Mesenchymal stem cell (in vitro differentiated cells and primary cell): ENCODE measurements around the gene BHMT.

ENCODE experiments used
- DNase-seq: peaks from one replicate; pipeline ENCODE4 v3.0.0-alpha.2; 2013
- H2AFZ ChIP-seq: one replicate; pipeline ENCODE4 v1.6.1; 2013; ENCODE audit warnings: low read depth, mild to moderate bottlenecking, control low read depth, inconsistent platforms, low read length, moderate library complexity
- H2AK5ac ChIP-seq: 2 replicates; pipeline ENCODE4 v1.6.1; 2013; ENCODE audit warnings: low read length, moderate library complexity, mild to moderate bottlenecking, inconsistent platforms; ENCODE audit not compliant: severe bottlenecking
- H2BK120ac ChIP-seq: one replicate; pipeline ENCODE4 v1.6.1; 2013; ENCODE audit warnings: low read depth, mild to moderate bottlenecking, inconsistent platforms, low read length, moderate library complexity
- H2BK12ac ChIP-seq, 2 experiments: one replicate each; pipeline ENCODE4 v1.6.1; 2013; ENCODE audit warnings: inconsistent platforms in 2 of 2, low read length in 2 of 2, mild to moderate bottlenecking in 2 of 2, moderate library complexity in 2 of 2, control low read depth in 1 of 2
- H2BK15ac ChIP-seq: one replicate; pipeline ENCODE4 v1.6.1; 2013; ENCODE audit warnings: mild to moderate bottlenecking, low read depth, inconsistent platforms; ENCODE audit not compliant: poor library complexity, severe bottlenecking
- H2BK5ac ChIP-seq: 2 replicates; pipeline ENCODE4 v1.6.1; 2013; ENCODE audit warnings: low read depth, mild to moderate bottlenecking, low read length, control low read depth, inconsistent platforms; ENCODE audit not compliant: poor library complexity, severe bottlenecking
- H3K14ac ChIP-seq, 2 experiments: one replicate each; pipeline ENCODE4 v1.6.1; 2013; ENCODE audit warnings: inconsistent platforms in 2 of 2, low read length in 2 of 2, control low read depth in 1 of 2, mild to moderate bottlenecking in 1 of 2, moderate library complexity in 1 of 2
- H3K18ac ChIP-seq, 2 experiments: one replicate each; pipeline ENCODE4 v1.6.1; 2013; ENCODE audit warnings: inconsistent platforms in 2 of 2, low read length in 2 of 2, control low read depth in 1 of 2, low read depth in 1 of 2, mild to moderate bottlenecking in 1 of 2
- H3K23ac ChIP-seq, 2 experiments: one replicate each; pipeline ENCODE4 v1.6.1; 2013; ENCODE audit warnings: inconsistent platforms in 2 of 2, low read length in 2 of 2, mild to moderate bottlenecking in 2 of 2, moderate library complexity in 2 of 2, control low read depth in 1 of 2
- H3K27ac ChIP-seq: 2 replicates; pipeline ENCODE4 v1.5.1; 2013; ENCODE audit warnings: mild to moderate bottlenecking, moderate library complexity, low read length, control low read depth, inconsistent platforms; ENCODE audit not compliant: poor library complexity, severe bottlenecking
- H3K27me3 ChIP-seq, 2 experiments: 2 replicates each; pipeline versions ENCODE4 v1.6.1 to v1.7.0; 2013; ENCODE audit warnings: low read length in 2 of 2, mild to moderate bottlenecking in 2 of 2, moderate library complexity in 2 of 2, control low read depth in 1 of 2, inconsistent platforms in 1 of 2; ENCODE audit not compliant: control insufficient read depth in 1 of 2, insufficient read depth in 1 of 2
- H3K36me3 ChIP-seq, 2 experiments: 2 replicates each; pipeline versions ENCODE4 v1.6.1 to v1.7.0; 2013; ENCODE audit warnings: low read length in 2 of 2, control low read depth in 1 of 2, inconsistent platforms in 1 of 2, low read depth in 1 of 2, mild to moderate bottlenecking in 1 of 2; ENCODE audit not compliant: insufficient read depth in 2 of 2, control insufficient read depth in 1 of 2
- H3K4ac ChIP-seq, 2 experiments: one replicate each; pipeline ENCODE4 v1.6.1; 2013; ENCODE audit warnings: inconsistent platforms in 2 of 2, low read length in 2 of 2, mild to moderate bottlenecking in 2 of 2, moderate library complexity in 2 of 2, control low read depth in 1 of 2, low read depth in 1 of 2
- H3K4me1 ChIP-seq: 2 replicates; pipeline ENCODE4 v1.6.1; 2013; ENCODE audit warnings: low read depth, low read length, control low read depth; ENCODE audit not compliant: control insufficient read depth, insufficient read depth
- H3K4me2 ChIP-seq: 2 replicates; pipeline ENCODE4 v1.6.1; 2013; ENCODE audit warnings: low read length, mild to moderate bottlenecking, inconsistent platforms; ENCODE audit not compliant: poor library complexity, severe bottlenecking
- H3K4me3 ChIP-seq, 2 experiments: 2 replicates each; pipeline versions ENCODE4 v1.5.1 to v1.7.0; 2013; ENCODE audit warnings: low read length in 2 of 2, mild to moderate bottlenecking in 2 of 2, control low read depth in 1 of 2, low read depth in 1 of 2; ENCODE audit not compliant: insufficient read depth in 1 of 2
- H3K79me1 ChIP-seq: replicated peaks from 2 replicates; pipeline ENCODE4 v1.6.1; 2013; ENCODE audit warnings: mild to moderate bottlenecking, control low read depth, low read length, inconsistent platforms; ENCODE audit not compliant: poor library complexity, severe bottlenecking
- H3K9ac ChIP-seq: 2 replicates; pipeline ENCODE4 v1.7.0; 2013; ENCODE audit warnings: mild to moderate bottlenecking, low read length, moderate library complexity
- H3K9me3 ChIP-seq: 2 replicates; pipeline ENCODE4 v1.7.0; 2013; ENCODE audit warnings: mild to moderate bottlenecking, low read length; ENCODE audit not compliant: control insufficient read depth
- H4K8ac ChIP-seq: one replicate; pipeline ENCODE4 v1.6.1; 2013; ENCODE audit warnings: inconsistent platforms, mild to moderate bottlenecking, low read length, moderate library complexity
- H4K91ac ChIP-seq: one replicate; pipeline ENCODE4 v1.6.1; 2013; ENCODE audit warnings: mild to moderate bottlenecking, low read length, inconsistent platforms
- WGBS: methylation state at CpG from one replicate; pipeline ENCODE4 v1.1.7; 2013; ENCODE audit warnings: mixed read lengths; 5-methylcytosine and 5-hydroxymethylcytosine counted together

BHMT gene

GRCh38 chr5:79091064-79091463 is 20.5 kb upstream of the BHMT start:
- Histone ChIP-seq H2AK5ac (no peak overlapping the region), H3K79me1 (no peaks in the 10 kb centered on the region), H2BK15ac (no peak overlapping the region), H3K4ac (no peak overlapping the region), H3K27ac (no peak overlapping the region), H2BK120ac (no peak overlapping the region), H3K4me2 (no peak overlapping the region), H3K14ac (no peak overlapping the region), H3K18ac (no peak overlapping the region), H3K9me3 (no peaks in the 10 kb centered on the region), H2BK5ac (no peak overlapping the region), H2BK12ac (no peak overlapping the region), H4K8ac (no peak overlapping the region), H3K4me3 (no peak overlapping the region), H3K27me3 (peaks cover 0 to 7% of the 10 kb centered on the region in 2 experiments), H3K4me1 (peaks cover 2% of the 10 kb centered on the region), H3K36me3 (no peaks in the 10 kb centered on the region), H4K91ac (no peak overlapping the region), H3K23ac (no peak overlapping the region), H2AFZ (no peak overlapping the region), H3K9ac (no peak overlapping the region)
- WGBS, result 33% methylated on average over 1 of the region's 3 CpGs
- DNase-seq, result no peak

- no peak for DNase-seq
- 73% methylated on average over 3 of the region's 3 CpGs for WGBS
- no peak overlapping the region for H3K23ac ChIP-seq
- no peak overlapping the region for H3K18ac ChIP-seq
- no peaks in the 10 kb centered on the region for H3K79me1 ChIP-seq
- no peaks in the 10 kb centered on the region for H3K9me3 ChIP-seq
- H4K91ac ChIP-seq, result no peak overlapping the region
- no peak overlapping the region for H2BK12ac ChIP-seq
- no peak overlapping the region for H2BK15ac ChIP-seq
- no peak overlapping the region for H2AK5ac ChIP-seq
- no peak overlapping the region for H2BK5ac ChIP-seq
- H3K4me1 ChIP-seq, result no peaks in the 10 kb centered on the region
- H2BK120ac ChIP-seq, result no peak overlapping the region
- H4K8ac ChIP-seq, result no peak overlapping the region
- H3K4me2 ChIP-seq, result no peak overlapping the region
- no peak overlapping the region for H2AFZ ChIP-seq
- H3K27me3 ChIP-seq, result peaks cover 0 to 7% of the 10 kb centered on the region in 2 experiments
- no peaks in the 10 kb centered on the region for H3K36me3 ChIP-seq
- no peak overlapping the region for H3K4ac ChIP-seq
- H3K4me3 ChIP-seq, result no peak overlapping the region
- no peak overlapping the region for H3K27ac ChIP-seq
- no peak overlapping the region for H3K14ac ChIP-seq
- H3K9ac ChIP-seq, result no peak overlapping the region
These were observed 17.8 kb upstream of the BHMT start for GRCh38 chr5:79093762-79094161.

DNA sequence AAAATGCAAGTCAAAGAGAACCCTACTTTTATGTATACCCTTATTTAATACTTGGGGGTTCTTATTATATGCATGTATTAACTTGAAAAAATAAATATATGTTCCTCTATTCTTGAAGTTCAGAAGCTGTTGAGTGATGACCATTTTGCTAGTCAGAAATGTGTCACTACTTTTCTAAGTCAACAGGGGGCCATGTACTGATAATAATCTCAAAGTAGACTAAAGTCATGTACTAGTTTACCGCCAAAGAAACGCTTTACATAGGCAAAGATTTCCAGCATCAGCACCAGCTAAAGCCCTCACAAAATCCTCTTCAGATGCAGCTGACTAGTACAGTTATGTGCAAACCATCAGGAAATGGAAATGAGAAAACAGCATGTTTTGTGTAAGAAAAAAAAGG is 5.7 kb upstream of the BHMT start:
- no peak overlapping the region for H2BK5ac ChIP-seq
- no peaks in the 10 kb centered on the region for H3K36me3 ChIP-seq
- H2BK120ac ChIP-seq, result no peak overlapping the region
- peaks cover 8 to 27% of the 10 kb centered on the region in 2 experiments for H3K27me3 ChIP-seq
- no peak overlapping the region for H3K4me2 ChIP-seq
- H4K8ac ChIP-seq, result no peak overlapping the region
- no peak overlapping the region for H2BK15ac ChIP-seq
- no peaks in the 10 kb centered on the region for H3K4me1 ChIP-seq
- no peak overlapping the region for H2AFZ ChIP-seq
- H3K79me1 ChIP-seq, result no peaks in the 10 kb centered on the region
- H3K18ac ChIP-seq, result no peak overlapping the region
- H3K4ac ChIP-seq, result no peak overlapping the region
- no peak overlapping the region for H2BK12ac ChIP-seq
- no peak overlapping the region for H3K4me3 ChIP-seq
- H3K27ac ChIP-seq, result no peak overlapping the region
- no peak overlapping the region for H3K23ac ChIP-seq
- no peaks in the 10 kb centered on the region for H3K9me3 ChIP-seq
- WGBS, result 100% methylated on average over 2 of the region's 2 CpGs
- no peak overlapping the region for H4K91ac ChIP-seq
- H2AK5ac ChIP-seq, result no peak overlapping the region
- no peak overlapping the region for H3K14ac ChIP-seq
- no peak overlapping the region for H3K9ac ChIP-seq
- DNase-seq, result no peak

DNA sequence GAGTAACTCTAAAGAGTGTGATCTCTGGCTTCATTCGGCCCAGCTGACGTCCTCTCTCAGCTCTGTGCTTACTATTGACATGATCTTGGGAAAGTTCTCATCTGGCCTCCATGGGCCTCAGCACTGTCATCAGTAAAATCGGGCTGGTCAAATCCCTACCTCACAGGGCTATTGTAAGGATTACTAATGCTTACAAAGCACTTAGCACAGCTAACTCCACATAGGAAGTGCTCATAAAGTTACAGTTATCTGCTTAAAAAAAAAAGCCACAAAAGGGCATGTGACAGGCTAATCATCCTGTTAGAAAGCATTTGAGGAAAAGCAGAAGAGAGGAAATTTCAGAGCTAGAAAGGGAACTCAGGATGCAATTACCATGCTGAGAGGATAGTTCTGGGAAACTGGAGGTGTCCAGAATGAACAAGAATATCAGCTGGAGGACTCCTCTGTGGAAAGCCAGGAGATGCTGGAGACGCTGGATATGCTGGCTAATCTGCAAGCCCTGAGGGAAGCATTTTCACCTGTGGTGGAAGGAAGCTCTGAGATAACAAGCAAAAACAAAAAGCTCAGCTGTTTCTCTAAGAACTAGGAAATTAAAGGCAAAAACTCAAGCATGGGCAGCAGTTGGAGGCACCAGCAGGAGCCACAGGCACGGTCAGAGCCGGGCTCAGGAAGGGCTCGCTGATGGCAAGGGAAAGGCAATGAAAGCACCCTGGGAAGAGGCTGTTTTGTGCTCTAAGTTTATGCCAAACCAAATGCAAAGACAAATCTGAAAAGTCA is 4.4 kb upstream of the BHMT start:
- DNase-seq, result peak; percentile 87
- peak overlapping the region; percentile 57 to 64 for H3K18ac ChIP-seq
- no peak overlapping the region for H2AK5ac ChIP-seq
- 40% methylated on average over 7 of the region's 7 CpGs for WGBS
- no peak overlapping the region for H2BK15ac ChIP-seq
- no peak overlapping the region for H4K91ac ChIP-seq
- no peak overlapping the region for H3K4me2 ChIP-seq
- H4K8ac ChIP-seq, result no peak overlapping the region
- H3K27ac ChIP-seq, result no peak overlapping the region
- peaks cover 21 to 37% of the 10 kb centered on the region in 2 experiments for H3K27me3 ChIP-seq
- no peak overlapping the region for H2BK120ac ChIP-seq
- H3K4me3 ChIP-seq, result no peak overlapping the region
- no peaks in the 10 kb centered on the region for H3K79me1 ChIP-seq
- H2BK5ac ChIP-seq, result no peak overlapping the region
- no peak overlapping the region for H3K23ac ChIP-seq
- H3K4me1 ChIP-seq, result peaks cover 7% of the 10 kb centered on the region
- H3K14ac ChIP-seq, result no peak overlapping the region
- peak overlapping the region; percentile 26 for H3K9ac ChIP-seq
- H3K36me3 ChIP-seq, result no peaks in the 10 kb centered on the region
- no peak overlapping the region for H3K4ac ChIP-seq
- H2AFZ ChIP-seq, result no peak overlapping the region
- peak overlapping the region; percentile 34 to 67 for H2BK12ac ChIP-seq
- no peaks in the 10 kb centered on the region for H3K9me3 ChIP-seq
